Mammary microvascular endothelial cell (primary cell): ENCODE results near the gene PDE4DIP. TPM values are rescaled to one million over a fixed set of nuclear protein-coding genes. Genes with fewer than 3 reads are reported as not detected.

ENCODE experiments used
- total RNA-seq: library from RNA; depleted of rRNA; stranded (reverse); fragments of >200 nt; gene quantifications from 2 replicates; pipeline ENCODE4 v1.2.3, GENCODE V29; 2015

Gene PDE4DIP
- total RNA-seq, result 18.7 and 22.7 TPM in 2 replicates

DNA sequence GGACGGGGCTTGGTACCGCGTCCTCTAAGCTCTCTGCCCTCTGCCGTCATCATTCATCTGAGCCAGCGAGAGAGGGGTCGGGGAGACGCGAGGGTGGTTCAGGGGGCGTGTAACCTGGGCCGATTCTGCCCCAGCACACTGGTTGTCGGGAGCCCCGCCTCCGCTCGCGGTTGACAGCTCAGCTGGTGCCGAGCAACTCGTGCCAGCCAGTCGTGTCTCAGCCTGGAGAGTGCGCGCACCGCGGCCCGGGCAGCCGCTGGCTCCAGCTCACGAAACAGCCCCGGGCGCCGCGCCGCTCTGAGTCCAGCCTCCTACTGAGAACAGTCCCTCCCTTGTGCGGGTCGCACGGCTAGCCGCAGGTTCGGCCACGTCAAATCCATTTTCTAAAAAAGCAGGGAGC, at the start of gene PDE4DIP:
Gene PDE4DIP (plus strand): TSS at position 209 of the 400 bp plus-strand sequence. CDS start 347 bp downstream, outside the sequence.

Other genes starting within 250 kb of the PDE4DIP start
- gene NBPF14, start 248.4 kb upstream of the PDE4DIP start, total RNA-seq, result 0.74 and 1.1 TPM in 2 replicates
- gene NUDT4B, start 95.7 kb upstream of the PDE4DIP start, total RNA-seq, result 14.4 and 40.1 TPM in 2 replicates